ENCODE data around the gene ABCG2.

DNA sequence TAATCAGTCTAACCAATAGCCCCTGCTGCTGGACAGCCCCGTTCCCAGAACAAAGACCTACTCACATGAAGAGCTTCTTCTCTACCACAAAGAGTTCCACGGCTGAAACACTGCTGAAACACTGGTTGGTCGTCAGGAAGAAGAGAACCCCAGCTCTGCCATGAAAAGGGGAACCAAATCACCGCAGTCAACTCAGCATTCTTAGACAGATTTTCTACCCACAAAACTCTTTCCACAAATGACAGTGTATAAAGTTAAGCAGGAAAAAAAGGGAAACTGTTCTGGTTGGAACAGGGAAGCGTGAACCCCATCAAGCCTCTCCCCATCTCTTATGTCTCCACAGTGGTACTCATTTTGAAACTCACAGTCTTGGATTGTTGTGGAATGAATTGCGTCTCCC, 57.3 kb downstream of the ABCG2 start:
- no peak for TF ChIP-seq POLR2AphosphoS5 (IDR thresholded peaks at IDR 0.05; ENCODE audit: low read depth, low read length)
- no peak for TF ChIP-seq TAF1 (IDR thresholded peaks at IDR 0.05; ENCODE audit: borderline replicate concordance, insufficient read depth, low read length)
- TF ChIP-seq, protein P1, sequence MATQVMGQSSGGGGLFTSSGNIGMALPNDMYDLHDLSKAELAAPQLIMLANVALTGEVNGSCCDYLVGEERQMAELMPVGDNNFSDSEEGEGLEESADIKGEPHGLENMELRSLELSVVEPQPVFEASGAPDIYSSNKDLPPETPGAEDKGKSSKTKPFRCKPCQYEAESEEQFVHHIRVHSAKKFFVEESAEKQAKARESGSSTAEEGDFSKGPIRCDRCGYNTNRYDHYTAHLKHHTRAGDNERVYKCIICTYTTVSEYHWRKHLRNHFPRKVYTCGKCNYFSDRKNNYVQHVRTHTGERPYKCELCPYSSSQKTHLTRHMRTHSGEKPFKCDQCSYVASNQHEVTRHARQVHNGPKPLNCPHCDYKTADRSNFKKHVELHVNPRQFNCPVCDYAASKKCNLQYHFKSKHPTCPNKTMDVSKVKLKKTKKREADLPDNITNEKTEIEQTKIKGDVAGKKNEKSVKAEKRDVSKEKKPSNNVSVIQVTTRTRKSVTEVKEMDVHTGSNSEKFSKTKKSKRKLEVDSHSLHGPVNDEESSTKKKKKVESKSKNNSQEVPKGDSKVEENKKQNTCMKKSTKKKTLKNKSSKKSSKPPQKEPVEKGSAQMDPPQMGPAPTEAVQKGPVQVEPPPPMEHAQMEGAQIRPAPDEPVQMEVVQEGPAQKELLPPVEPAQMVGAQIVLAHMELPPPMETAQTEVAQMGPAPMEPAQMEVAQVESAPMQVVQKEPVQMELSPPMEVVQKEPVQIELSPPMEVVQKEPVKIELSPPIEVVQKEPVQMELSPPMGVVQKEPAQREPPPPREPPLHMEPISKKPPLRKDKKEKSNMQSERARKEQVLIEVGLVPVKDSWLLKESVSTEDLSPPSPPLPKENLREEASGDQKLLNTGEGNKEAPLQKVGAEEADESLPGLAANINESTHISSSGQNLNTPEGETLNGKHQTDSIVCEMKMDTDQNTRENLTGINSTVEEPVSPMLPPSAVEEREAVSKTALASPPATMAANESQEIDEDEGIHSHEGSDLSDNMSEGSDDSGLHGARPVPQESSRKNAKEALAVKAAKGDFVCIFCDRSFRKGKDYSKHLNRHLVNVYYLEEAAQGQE (IDR thresholded peaks at IDR 0.05; ENCODE audit: insufficient read depth in 1 of 2, low read depth in 2 of 2, low read length in 2 of 2), result no peak
- no peak for TF ChIP-seq SIN3A (IDR thresholded peaks at IDR 0.05; ENCODE audit: borderline replicate concordance, insufficient read depth, low read length)

Data from PFSK-1 (cell line).